Stimulated activated CD4-positive, alpha-beta T cell treated with anti-CD3 and anti-CD28 coated beads, Interleukin-15, amount 100 ng/mL, for 24 hours (primary cell): ENCODE data around the gene SLC39A12.

Experiments
- DNase-seq: peaks from one replicate; pipeline ENCODE4 v3.0.0-alpha.2; 2020

Gene SLC39A12

GRCh38 chr10:17965649-17966235 lies 14.0 kb downstream of the SLC39A12 start:
- DNase-seq = no peak

- no peak for DNase-seq
These were observed 22.8 kb downstream of the SLC39A12 start for GRCh38 chr10:17974505-17974904.

GRCh38 chr10:17980846-17981565 lies 29.3 kb downstream of the SLC39A12 start:
- no peak for DNase-seq

- no peak for DNase-seq
These were observed 30.2 kb downstream of the SLC39A12 start for GRCh38 chr10:17981766-17982380.

- no peak for DNase-seq
These were observed 32.3 kb downstream of the SLC39A12 start for GRCh38 chr10:17984056-17984455.

GRCh38 chr10:17984563-17984962 lies 32.8 kb downstream of the SLC39A12 start:
- DNase-seq = no peak

GRCh38 chr10:17989908-17990767 lies 38.4 kb downstream of the SLC39A12 start:
- DNase-seq = no peak

GRCh38 chr10:17992266-17992665 lies 40.5 kb downstream of the SLC39A12 start:
- DNase-seq = no peak

- no peak for DNase-seq
These were observed 41.6 kb downstream of the SLC39A12 start for GRCh38 chr10:17993361-17993760.

GRCh38 chr10:18000601-18001000 lies 48.9 kb downstream of the SLC39A12 start:
- no peak for DNase-seq

GRCh38 chr10:18005445-18005780 lies 53.7 kb downstream of the SLC39A12 start:
- DNase-seq = no peak

GRCh38 chr10:18005781-18006456 lies 54.2 kb downstream of the SLC39A12 start:
- DNase-seq = no peak

GRCh38 chr10:18008986-18009385 lies 57.3 kb downstream of the SLC39A12 start:
- no peak for DNase-seq

- no peak for DNase-seq
These were observed 58.3 kb downstream of the SLC39A12 start for GRCh38 chr10:18010050-18010449.

GRCh38 chr10:18020523-18020922 lies 68.8 kb downstream of the SLC39A12 start:
- DNase-seq = no peak

GRCh38 chr10:18021725-18022480 lies 70.2 kb downstream of the SLC39A12 start:
- no peak for DNase-seq

- no peak for DNase-seq
These were observed 91.7 kb downstream of the SLC39A12 start for GRCh38 chr10:18043148-18044006.

GRCh38 chr10:18044976-18045720 lies 93.4 kb downstream of the SLC39A12 start:
- no peak for DNase-seq

GRCh38 chr10:18056583-18056982 lies 104.9 kb downstream of the SLC39A12 start:
- no peak for DNase-seq

GRCh38 chr10:18059826-18060559 lies 108.3 kb downstream of the SLC39A12 start:
- DNase-seq = no peak
